GM18858 (cell line): ENCODE measurements around the gene ZDHHC12.

Experiments
- ATAC-seq: cut with Tn5 transposase; IDR thresholded peaks from one replicate; pipeline ENCODE4 v1.9.1; 2021; ENCODE audit not compliant: unreplicated experiment

ZDHHC12 gene

DNA sequence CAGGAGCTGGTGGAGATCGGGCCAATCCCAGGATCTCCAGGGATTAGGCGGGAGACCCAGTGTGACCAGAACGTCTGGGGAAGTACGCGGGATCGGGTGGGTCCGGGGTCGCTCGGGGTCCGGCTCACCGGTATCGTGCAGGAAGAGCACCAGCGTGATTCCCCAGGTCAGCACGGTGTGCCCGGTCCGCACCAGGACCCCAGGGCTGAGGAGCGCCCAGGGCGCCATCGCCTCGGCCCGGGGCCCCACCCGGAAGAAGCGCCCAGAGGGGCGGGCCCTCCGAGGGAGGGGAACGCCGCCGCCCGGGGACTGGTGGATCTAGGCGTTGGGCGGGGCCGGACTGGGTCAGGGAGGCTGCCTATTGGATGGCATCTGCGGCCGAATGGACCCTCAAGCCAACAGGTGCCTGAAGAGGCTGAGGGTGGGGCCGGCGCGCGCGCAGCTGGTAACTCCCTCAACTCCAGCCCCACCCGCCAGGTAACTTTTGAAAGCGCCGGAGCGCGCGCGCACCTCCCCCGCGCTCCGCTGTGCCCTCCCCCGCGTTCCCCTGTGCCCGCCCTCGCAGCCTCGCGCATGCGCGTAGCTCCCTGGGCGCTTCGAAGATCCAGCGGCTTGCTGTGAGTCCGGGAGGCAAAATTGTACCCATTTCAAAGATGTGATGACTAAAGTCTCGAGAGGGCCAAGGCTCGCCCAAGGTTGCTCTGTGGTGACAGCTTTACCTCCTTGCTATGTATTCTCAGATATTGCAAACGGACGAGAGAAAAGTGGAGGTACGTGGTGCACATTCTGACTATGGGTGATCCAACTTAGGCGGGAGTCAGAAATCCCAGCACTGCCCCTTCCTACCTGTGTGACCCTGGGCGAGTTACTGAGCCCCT is at the start of gene ZDHHC12:
ZDHHC12 (minus strand) TSS at position 262 of the 878 bp plus-strand sequence; CDS start at position 228, 34 bp downstream.
- peak; percentile 84 for ATAC-seq

- ATAC-seq: no peak
Observed at GRCh38 chr9:128773049-128773448, 49.1 kb upstream of the ZDHHC12 start.

DNA sequence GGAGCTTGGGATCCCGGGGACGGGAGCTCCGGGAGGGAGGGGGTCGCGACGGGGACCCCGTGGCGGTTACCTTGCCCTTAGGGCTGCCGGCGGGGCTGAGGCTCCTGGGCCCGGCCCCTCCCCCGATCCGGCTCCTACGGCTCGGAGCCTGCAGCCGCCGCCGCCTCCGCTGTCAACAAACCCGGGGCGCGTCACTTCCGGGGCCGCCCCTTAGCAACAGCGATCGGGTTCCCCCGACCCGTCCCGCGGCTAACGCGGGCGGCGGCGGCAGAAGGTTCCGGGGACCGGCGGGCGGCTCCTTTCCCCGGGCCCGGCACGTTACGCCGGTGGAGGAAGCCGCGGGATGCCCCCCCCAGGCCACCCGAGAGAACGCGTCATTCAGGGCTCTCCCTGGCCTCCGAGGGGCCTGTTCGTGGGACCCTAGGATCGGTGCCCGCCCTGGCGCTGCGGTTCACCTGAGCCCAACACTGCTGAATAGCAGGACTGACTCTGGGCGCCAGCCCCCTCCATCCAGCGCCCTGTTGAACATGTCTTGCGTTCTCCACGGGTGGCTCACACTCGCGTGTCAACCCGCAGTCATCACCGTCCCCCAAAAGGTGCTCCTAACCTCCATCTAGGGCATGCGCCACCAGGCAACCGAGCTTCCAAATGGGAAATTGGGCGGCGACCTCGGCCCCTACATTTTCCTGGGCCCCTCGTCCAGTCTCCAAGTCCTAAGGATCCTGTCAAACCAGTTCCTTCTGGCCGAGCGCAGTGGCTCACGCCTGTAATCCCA is 48.0 kb upstream of the ZDHHC12 start, which contains the start of gene ZER1:
ZER1 (minus strand) TSS at position 183 of the 775 bp plus-strand sequence. CDS start 16,362 bp downstream, outside the sequence.
- peak; percentile 55 for ATAC-seq

GRCh38 chr9:128771094-128771721 is 47.3 kb upstream of the ZDHHC12 start:
- peak; percentile 23 for ATAC-seq

DNA sequence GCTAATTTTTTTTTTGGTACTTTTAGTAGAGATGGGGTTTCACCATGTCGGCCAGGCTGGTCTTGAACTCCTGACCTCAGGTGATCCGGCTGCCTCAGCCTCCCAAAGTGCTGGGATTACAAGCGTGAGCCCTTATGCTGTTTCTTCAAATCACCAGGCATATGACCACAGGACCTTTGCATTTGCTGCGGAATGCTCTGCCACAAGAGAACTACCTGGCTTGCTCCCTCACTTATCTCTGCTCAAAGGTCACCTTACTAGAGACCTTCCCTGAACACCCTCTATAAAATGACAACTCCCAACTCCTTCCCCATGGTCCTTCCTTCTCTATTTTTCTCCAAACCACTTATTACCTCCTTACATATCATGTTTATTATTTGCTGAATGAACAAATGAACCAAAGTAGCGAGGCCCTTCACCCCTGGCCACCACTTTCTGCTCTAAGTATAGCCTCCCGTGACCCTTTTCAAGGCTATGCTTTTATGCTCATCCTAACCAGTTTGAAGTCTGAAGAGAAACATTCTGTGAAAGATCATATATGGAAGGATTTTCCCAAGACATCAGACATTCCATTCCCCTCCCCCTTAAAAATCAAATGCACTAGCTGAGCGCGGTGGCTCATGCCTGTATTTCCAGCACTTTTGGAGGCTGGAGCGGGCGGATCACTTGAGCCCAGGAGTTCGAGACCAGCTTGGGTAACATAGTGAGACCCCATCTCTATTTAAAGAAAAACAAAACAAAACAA is 46.5 kb upstream of the ZDHHC12 start:
- ATAC-seq: no peak

- no peak for ATAC-seq
Observed at GRCh38 chr9:128768606-128769005, 44.7 kb upstream of the ZDHHC12 start.

GRCh38 chr9:128765499-128765898 is 41.6 kb upstream of the ZDHHC12 start:
- no peak for ATAC-seq

DNA sequence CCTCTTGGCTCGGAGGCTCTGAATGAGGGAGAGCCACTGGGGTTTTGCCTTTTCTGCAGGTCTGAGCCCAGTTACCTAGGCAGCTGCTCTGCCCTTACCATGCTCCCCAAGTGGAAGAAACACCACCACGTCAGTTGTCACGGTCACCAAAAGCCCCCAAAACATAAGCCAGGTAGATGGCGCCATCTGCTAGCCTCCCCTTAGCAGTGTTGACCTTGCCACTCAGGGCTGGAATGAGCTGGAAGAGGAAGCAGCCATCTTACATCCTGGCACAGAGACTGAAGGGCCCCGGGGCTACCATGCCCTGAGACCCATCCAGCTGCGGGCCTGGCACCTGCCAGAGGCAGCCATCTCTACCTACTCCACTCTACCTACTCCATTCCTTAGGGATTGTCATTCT is 40.4 kb upstream of the ZDHHC12 start:
- no peak for ATAC-seq

DNA sequence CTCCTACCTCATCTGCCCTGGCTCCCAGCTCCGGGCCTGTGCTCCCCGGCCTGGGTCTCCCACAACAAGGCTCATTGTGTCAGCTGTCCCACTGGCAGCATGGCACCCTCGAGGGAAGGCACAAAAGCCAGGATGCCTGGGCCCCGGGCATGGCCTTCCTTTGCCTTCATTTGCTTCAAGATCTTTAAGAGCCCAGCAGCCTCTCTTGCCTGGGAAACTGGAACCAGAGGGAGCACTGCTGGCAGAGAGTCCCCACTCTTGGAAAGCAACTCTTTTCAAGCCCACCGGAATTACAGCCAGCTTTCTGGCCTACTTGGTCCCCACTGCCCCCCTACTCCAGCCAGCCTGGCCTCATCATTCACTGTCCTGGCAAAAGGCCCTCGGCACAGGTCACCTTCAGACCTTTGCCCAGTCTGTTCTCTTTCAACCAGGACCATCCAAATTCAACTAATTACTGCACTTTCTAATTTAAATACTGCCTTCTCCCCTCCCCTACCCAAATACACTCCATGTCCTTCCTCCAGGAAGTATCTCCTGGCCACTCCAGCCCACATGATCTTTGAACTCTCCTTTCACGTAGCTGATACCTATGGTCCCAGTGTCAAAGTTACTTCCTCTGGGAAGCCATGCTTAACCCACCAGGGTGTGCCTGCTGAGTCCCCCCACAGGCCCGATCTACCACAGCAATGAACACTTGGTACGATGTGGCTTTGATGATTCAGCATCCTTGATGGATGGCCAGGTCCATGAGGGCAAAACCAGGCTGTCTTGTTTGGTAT is 38.9 kb upstream of the ZDHHC12 start:
- no peak for ATAC-seq

DNA sequence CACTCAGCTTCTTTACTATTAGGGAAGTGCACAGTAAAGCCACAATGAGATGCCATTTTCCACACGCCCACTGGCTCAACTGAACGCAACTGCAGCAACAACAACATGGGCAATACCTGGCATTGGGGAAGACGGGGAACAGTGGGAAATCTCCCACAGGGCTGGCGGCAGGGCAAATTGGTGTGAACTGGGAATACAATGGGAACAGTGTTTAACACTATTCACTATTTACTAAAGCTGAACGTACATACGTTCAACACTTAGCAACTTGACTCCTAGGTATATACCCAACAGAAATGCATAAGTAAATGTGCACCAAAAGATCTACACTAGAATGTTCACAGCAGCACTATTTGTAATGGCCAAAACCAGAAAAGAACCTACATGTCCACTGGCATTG is 33.7 kb upstream of the ZDHHC12 start:
- ATAC-seq: no peak

GRCh38 chr9:128753627-128754026 is 29.7 kb upstream of the ZDHHC12 start:
- ATAC-seq: no peak

DNA sequence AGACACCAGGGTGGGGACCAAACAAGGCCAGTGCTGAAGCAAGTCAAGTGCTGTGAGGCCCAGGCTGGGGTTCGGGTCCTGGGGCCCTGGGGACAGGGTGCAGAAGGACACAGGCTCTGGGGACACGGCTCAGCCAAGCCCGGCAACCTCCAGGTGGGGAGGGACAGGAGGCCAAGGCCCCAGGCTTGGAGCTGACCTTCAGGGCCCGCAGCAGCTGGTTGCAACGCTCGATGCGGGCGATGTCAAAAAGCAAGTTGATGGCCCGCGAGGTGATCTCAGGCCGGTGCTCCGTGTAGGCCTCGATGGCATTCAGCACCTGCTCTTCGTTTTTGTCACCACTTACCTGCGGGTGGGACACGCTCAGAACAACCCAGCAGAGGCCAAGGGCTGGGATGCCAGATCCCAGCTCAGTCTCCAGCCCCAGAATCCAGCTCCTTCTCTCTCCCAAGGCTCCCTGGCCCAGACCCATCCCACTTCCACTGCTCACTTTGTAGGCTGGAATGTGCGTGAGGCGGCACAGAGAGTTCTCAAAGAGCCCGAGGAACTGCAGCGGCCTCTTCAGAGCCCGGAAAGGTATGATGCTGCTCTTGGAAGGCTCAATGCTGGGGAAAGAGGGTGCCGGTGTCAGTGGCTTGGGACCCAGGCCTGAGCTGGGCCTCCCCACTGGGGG is 27.1 kb upstream of the ZDHHC12 start:
- ATAC-seq: no peak

DNA sequence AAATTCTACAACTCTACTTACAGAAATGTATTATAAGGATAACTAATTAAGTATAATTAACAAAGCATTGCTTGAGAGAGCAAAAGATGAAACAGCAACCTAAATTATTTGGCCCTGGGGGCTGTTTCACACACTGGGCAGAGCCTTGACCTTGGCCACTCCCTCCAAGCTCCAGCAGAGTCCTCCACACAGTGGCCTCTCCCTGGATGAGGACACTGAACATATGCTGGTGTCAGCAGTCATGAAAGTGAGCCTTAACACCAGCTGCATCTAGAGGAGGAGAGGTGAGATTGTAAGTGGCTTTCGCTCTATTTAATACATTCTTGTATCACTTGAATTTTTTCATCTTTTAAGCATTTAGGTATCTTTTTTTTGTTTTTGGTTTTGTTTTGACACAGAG is 23.3 kb upstream of the ZDHHC12 start:
- no peak for ATAC-seq

DNA sequence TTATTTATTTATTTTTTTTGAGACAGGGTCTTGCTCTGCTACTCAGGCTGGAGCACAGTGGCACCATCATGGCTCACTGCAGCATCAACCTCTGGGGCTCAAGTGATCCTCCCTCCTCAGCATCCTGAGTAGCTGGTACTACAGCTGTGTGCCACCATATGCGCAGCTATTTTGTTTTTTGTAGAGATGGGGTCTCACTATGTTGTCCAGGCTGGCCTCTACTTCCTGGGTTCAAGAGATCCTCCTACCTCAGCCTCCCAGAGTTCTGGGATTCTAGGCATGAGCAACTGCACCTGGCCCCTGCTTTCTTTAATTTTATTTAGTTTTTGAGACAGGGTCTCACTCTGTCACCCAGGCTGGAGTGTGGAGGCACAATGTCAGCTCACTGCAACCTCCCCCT is 19.5 kb upstream of the ZDHHC12 start:
- no peak for ATAC-seq

DNA sequence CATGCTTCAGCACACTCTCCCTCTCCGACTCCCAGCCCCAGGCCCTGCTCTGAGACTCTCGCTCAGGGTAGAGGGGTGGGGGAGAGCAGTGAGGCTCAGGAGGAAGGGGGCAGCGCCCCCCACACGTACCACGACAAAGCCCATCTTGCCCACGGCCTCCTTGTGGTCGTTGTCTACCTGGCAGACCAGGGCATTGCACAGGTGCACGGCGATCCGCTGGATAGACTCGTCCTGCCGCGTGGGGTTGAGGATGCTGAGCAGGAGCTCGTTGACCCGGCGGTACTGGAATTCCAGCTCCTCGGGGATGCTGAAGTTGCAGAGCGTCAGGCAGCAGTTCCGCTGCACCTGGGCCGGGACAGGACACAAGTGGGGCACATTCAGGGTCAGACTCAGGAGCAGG is 18.5 kb upstream of the ZDHHC12 start:
- ATAC-seq: no peak

DNA sequence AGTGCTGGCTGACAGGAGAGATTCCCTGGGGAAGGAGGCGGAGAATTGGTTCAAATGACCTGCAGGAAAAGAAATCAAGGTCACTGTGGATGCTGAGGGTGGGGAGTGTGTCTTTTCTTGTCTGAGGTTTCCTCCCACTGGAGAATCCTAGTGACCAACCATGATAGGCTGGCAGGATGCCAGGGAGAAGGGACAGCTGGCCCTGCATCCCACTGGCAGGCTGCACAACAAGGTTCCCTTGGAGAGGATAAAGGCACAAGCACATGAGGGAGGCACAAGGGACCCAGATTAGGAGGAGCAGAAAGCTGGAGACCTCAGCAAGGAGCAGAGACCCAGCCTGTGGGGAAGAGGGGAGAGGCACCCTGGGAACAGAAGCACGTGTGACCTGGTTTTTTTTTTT is 11.4 kb upstream of the ZDHHC12 start:
- no peak for ATAC-seq

- ATAC-seq: no peak
Observed at GRCh38 chr9:128733256-128733655, 9.3 kb upstream of the ZDHHC12 start.

DNA sequence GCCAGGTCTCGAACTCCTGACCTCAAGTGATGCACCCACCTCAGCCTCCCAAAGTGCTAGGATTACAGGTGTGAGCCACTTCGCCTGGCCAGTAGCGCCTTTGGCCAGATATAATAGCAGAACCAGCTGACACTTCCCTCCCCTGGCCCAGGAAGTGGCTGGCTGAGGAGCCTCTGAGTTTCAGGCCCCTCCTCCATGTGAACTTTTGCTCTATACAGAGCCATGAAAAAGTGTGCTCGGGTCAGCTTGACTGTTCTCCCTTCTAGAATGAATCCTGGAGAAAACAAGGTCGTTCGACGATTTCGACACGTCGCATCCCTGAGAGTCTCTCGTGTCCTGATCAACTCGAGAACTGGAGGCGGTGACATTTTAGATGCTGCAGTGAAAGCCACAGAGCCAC is 8.6 kb upstream of the ZDHHC12 start:
- no peak for ATAC-seq

DNA sequence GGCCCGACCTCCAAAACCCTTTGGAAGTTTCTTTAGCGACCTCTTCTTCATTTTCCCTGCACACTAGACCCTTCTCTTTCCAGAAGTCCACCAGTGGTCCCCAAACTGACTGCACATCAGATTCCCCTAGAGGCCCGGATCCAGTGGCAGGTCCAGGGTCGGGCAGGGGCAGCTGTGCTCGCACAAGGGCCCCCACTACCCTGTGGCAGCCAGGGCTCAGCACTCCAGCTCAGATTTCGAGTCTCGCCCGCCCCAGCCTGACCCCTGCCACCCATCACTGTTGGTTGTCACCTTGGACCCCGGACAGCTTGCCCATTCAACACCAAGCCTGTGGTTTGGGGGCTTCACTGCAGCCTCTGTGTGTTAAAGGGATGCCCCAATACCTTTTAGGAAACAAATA is 7.8 kb upstream of the ZDHHC12 start:
- ATAC-seq: no peak

- no peak for ATAC-seq
Observed at GRCh38 chr9:128731093-128731492, 7.2 kb upstream of the ZDHHC12 start.
